NT2/D1 (cell line): ENCODE measurements around the gene DECR2.
A peak's percentile ranks its signal among the peaks of the same experiment; 100 is the strongest.
"Not testable (repeated sequence)": the region's sequence is repeated elsewhere in the genome, so short reads cannot be mapped to it uniquely, and the experiment has no call there.

Experiments used
- DNase-seq: peaks from one replicate; pipeline ENCODE4 v3.0.0-alpha.2; 2011; ENCODE audit warnings: low read depth, low spot score
- H3K27me3 ChIP-seq: 2 replicates; pipeline ENCODE4 v1.6.0; 2011; ENCODE audit warnings: mild to moderate bottlenecking; ENCODE audit not compliant: insufficient read length, insufficient read depth
- H3K36me3 ChIP-seq: 2 replicates; pipeline ENCODE4 v1.6.1; 2011; ENCODE audit warnings: mild to moderate bottlenecking, low read length, mixed read lengths; ENCODE audit not compliant: insufficient read depth, insufficient read length
- H3K4me1 ChIP-seq: 2 replicates; pipeline ENCODE4 v1.5.1; 2011; ENCODE audit not compliant: insufficient read depth, insufficient read length
- H3K4me3 ChIP-seq: 2 replicates; pipeline ENCODE4 v1.5.1; 2011; ENCODE audit warnings: low read depth; ENCODE audit not compliant: insufficient read length
- H3K9ac ChIP-seq: 2 replicates; pipeline ENCODE4 v1.6.0; 2011; ENCODE audit warnings: low read depth; ENCODE audit not compliant: insufficient read length
- H3K9me3 ChIP-seq: 2 replicates; pipeline ENCODE4 v1.5.1; 2011; ENCODE audit warnings: mild to moderate bottlenecking, low read length; ENCODE audit not compliant: insufficient read depth
- SUZ12 ChIP-seq: IDR thresholded peaks from 2 replicates; pipeline ENCODE4 v1.6.1; 2011; ENCODE audit not compliant: insufficient read length, insufficient read depth; ENCODE audit errors: extremely low read depth
- YY1 ChIP-seq: IDR thresholded peaks from 2 replicates; pipeline ENCODE4 v1.6.1; 2011; ENCODE audit not compliant: insufficient read length, insufficient read depth
- ZNF274 ChIP-seq: IDR thresholded peaks from 2 replicates; pipeline ENCODE4 v1.6.1; 2011; ENCODE audit warnings: mild to moderate bottlenecking, low read depth, low read length

DECR2 gene

GRCh38 chr16:359067-359763 lies 42.5 kb upstream of the DECR2 start:
- no peak for TF ChIP-seq SUZ12
- no peak for TF ChIP-seq ZNF274
- no peak for TF ChIP-seq YY1

GRCh38 chr16:359871-360697 lies 41.6 kb upstream of the DECR2 start:
- H3K27me3 ChIP-seq, result no peaks in the 10 kb centered on the region
- peaks cover 20% of the 10 kb centered on the region for H3K4me1 ChIP-seq
- TF ChIP-seq SUZ12 (no peak), YY1 (no peak), ZNF274 (no peak)
- no peaks in the 10 kb centered on the region for H3K36me3 ChIP-seq
- H3K9me3 ChIP-seq, result no peaks in the 10 kb centered on the region
- peak overlapping the region; percentile 0 for H3K9ac ChIP-seq
- no peak overlapping the region for H3K4me3 ChIP-seq
- DNase-seq, result no peak

More at GRCh38 chr16:359067-359763, 42.5 kb upstream of the DECR2 start:
- no peak for DNase-seq
- H3K9me3 ChIP-seq, result no peaks in the 10 kb centered on the region
- peaks cover 21% of the 10 kb centered on the region for H3K4me1 ChIP-seq
- no peaks in the 10 kb centered on the region for H3K36me3 ChIP-seq
- no peak overlapping the region for H3K4me3 ChIP-seq
- H3K27me3 ChIP-seq, result peaks cover 3% of the 10 kb centered on the region
- H3K9ac ChIP-seq, result peak overlapping the region; percentile 0

- no peaks in the 10 kb centered on the region for H3K27me3 ChIP-seq
- H3K9ac ChIP-seq, result no peak overlapping the region
- H3K4me3 ChIP-seq, result no peak overlapping the region
- DNase-seq, result no peak
- peaks cover under 1% of the 10 kb centered on the region for H3K36me3 ChIP-seq
- TF ChIP-seq YY1 (no peak), SUZ12 (no peak), ZNF274 (no peak)
- H3K4me1 ChIP-seq, result peaks cover 20% of the 10 kb centered on the region
- no peaks in the 10 kb centered on the region for H3K9me3 ChIP-seq
Measured at GRCh38 chr16:360698-361336, 40.9 kb upstream of the DECR2 start.

- no peak for DNase-seq
- Histone ChIP-seq H3K4me1 (peaks cover 20% of the 10 kb centered on the region), H3K9me3 (no peaks in the 10 kb centered on the region), H3K27me3 (no peaks in the 10 kb centered on the region), H3K9ac (no peak overlapping the region), H3K4me3 (no peak overlapping the region), H3K36me3 (peaks cover 7% of the 10 kb centered on the region)
- TF ChIP-seq YY1, result no peak
- TF ChIP-seq ZNF274, result no peak
- TF ChIP-seq SUZ12, result no peak
Measured at GRCh38 chr16:361341-361871, 40.3 kb upstream of the DECR2 start.

GRCh38 chr16:361872-362701 lies 39.6 kb upstream of the DECR2 start:
- Histone ChIP-seq H3K36me3 (peaks cover 14% of the 10 kb centered on the region), H3K9me3 (no peaks in the 10 kb centered on the region), H3K4me3 (no peak overlapping the region), H3K4me1 (peaks cover 20% of the 10 kb centered on the region), H3K27me3 (no peaks in the 10 kb centered on the region), H3K9ac (peak overlapping the region; percentile 32)
- TF ChIP-seq YY1, result no peak
- TF ChIP-seq SUZ12, result no peak
- no peak for TF ChIP-seq ZNF274
- DNase-seq, result no peak

GRCh38 chr16:362702-362999 lies 39.0 kb upstream of the DECR2 start:
- peak overlapping the region; percentile 32 for H3K9ac ChIP-seq
- DNase-seq, H3K27me3 ChIP-seq, H3K9me3 ChIP-seq, H3K4me3 ChIP-seq: not testable (repeated sequence)
- peaks cover 20% of the 10 kb centered on the region for H3K4me1 ChIP-seq
- H3K36me3 ChIP-seq, result peaks cover 19% of the 10 kb centered on the region
